BLaER1 treated with 17β-estradiol and CSF1 and Interleukin-3, amounts not matched to agents 10 nM and 100 nM (cell line): ENCODE data around the gene INCA1.
A peak's percentile ranks its signal among the peaks of the same experiment; 100 is the strongest.

ENCODE experiments used
- H3K27ac ChIP-seq, 11 experiments: shearing (Covaris generic); formaldehyde crosslinking; 2 replicates each; pipeline ENCODE4 v1.8.1; 2022
- H3K27me3 ChIP-seq, 11 experiments: shearing (Covaris generic); formaldehyde crosslinking; 2 replicates each; pipeline ENCODE4 v1.8.1; 2022
- H3K36me3 ChIP-seq, 11 experiments: shearing (Covaris generic); formaldehyde crosslinking; 2 replicates each; pipeline ENCODE4 v1.8.1; 2022
- H3K4me1 ChIP-seq, 10 experiments: shearing (Covaris generic); formaldehyde crosslinking; 2 replicates each; pipeline ENCODE4 v1.8.1; 2022
- H3K4me2 ChIP-seq, 11 experiments: shearing (Covaris generic); formaldehyde crosslinking; 2 replicates each; pipeline ENCODE4 v1.8.1; 2022
- H3K4me3 ChIP-seq, 10 experiments: shearing (Covaris generic); formaldehyde crosslinking; 2 replicates each; pipeline ENCODE4 v1.8.1; 2022
- H3K9ac ChIP-seq, 11 experiments: shearing (Covaris generic); formaldehyde crosslinking; 2 replicates each; pipeline ENCODE4 v1.8.1; 2022
- H3K9me3 ChIP-seq, 11 experiments: shearing (Covaris generic); formaldehyde crosslinking; replicated peaks in 1 of 11; 2 replicates each; pipeline ENCODE4 v1.8.1; 2022
- H4K20me1 ChIP-seq, 11 experiments: shearing (Covaris generic); formaldehyde crosslinking; 2 replicates each; pipeline ENCODE4 v1.8.1; 2022
- Cebpa-rat ChIP-seq, 11 experiments: shearing (Covaris generic); IDR thresholded peaks; 2 replicates each; pipeline ENCODE4 v1.8.1; 2022

Gene INCA1

GRCh38 chr17:4999430-5000093, 2.2 kb upstream of the INCA1 start:
- H3K27ac ChIP-seq, result peak overlapping the region in 2 of 11 experiments; percentile 86 to 89; a peak in 3 of 22 replicates
- H3K9ac ChIP-seq, result peak overlapping the region; percentile 79 to 92 (median 89); a peak in 21 of 22 replicates
- H3K36me3 ChIP-seq, result peaks cover 31 to 50% (median 40%) of the 10 kb centered on the region in 11 experiments
- peak overlapping the region; percentile 97 to 100 (median 99) for H3K4me2 ChIP-seq
- H3K9me3 ChIP-seq, result no peaks in the 10 kb centered on the region
- no peak for TF ChIP-seq Cebpa-rat (IDR thresholded peaks at IDR 0.05)
- H3K4me1 ChIP-seq, result peaks cover 26 to 35% (median 31%) of the 10 kb centered on the region in 10 experiments
- H3K27me3 ChIP-seq, result peaks cover 0 to 3% (median 0%) of the 10 kb centered on the region in 11 experiments; a peak in 2 of 22 replicates
- H3K4me3 ChIP-seq, result peak overlapping the region; percentile 83 to 99 (median 90); a peak in 18 of 20 replicates
- peaks cover 9 to 59% (median 23%) of the 10 kb centered on the region in 11 experiments; a peak in 15 of 22 replicates for H4K20me1 ChIP-seq

- no peaks in the 10 kb centered on the region for H3K9me3 ChIP-seq
- H3K36me3 ChIP-seq, result peaks cover 24 to 43% (median 33%) of the 10 kb centered on the region in 11 experiments
- no peak for TF ChIP-seq Cebpa-rat (IDR thresholded peaks at IDR 0.05)
- H3K27me3 ChIP-seq, result peaks cover 0 to 3% (median 0%) of the 10 kb centered on the region in 11 experiments; a peak in 2 of 22 replicates
- H3K4me3 ChIP-seq, result peak overlapping the region; percentile 83 to 99 (median 90)
- peak overlapping the region; percentile 79 to 92 (median 89) for H3K9ac ChIP-seq
- H3K4me1 ChIP-seq, result peaks cover 30 to 39% (median 33%) of the 10 kb centered on the region in 10 experiments
- peak overlapping the region; percentile 97 to 100 (median 99) for H3K4me2 ChIP-seq
- H3K27ac ChIP-seq, result peak overlapping the region; percentile 81 to 94 (median 86); a peak in 21 of 22 replicates
- H4K20me1 ChIP-seq, result peaks cover 9 to 52% (median 23%) of the 10 kb centered on the region in 11 experiments; a peak in 15 of 22 replicates
These were observed 1.6 kb upstream of the INCA1 start for GRCh38 chr17:4998732-4999429.

GRCh38 chr17:4998027-4998731, 857 bp upstream of the INCA1 start:
- Histone ChIP-seq H3K4me2 (peak overlapping the region; percentile 97 to 100 (median 99)), H3K4me3 (peak overlapping the region; percentile 83 to 99 (median 90)), H4K20me1 (peaks cover 9 to 45% (median 23%) of the 10 kb centered on the region in 11 experiments; a peak in 15 of 22 replicates), H3K9me3 (no peaks in the 10 kb centered on the region), H3K27ac (peak overlapping the region; percentile 81 to 94 (median 86)), H3K27me3 (peaks cover 0 to 3% (median 0%) of the 10 kb centered on the region in 11 experiments; a peak in 2 of 22 replicates), H3K9ac (peak overlapping the region; percentile 79 to 92 (median 89)), H3K36me3 (peaks cover 17 to 36% (median 26%) of the 10 kb centered on the region in 11 experiments), H3K4me1 (peaks cover 30 to 40% (median 33%) of the 10 kb centered on the region in 10 experiments)
- TF ChIP-seq Cebpa-rat (IDR thresholded peaks at IDR 0.05), result no peak

GRCh38 chr17:4994081-4994595, 3.2 kb downstream of the INCA1 start:
- peaks cover 23 to 35% (median 28%) of the 10 kb centered on the region in 10 experiments for H3K4me1 ChIP-seq
- H3K36me3 ChIP-seq, result peaks cover 0 to 5% (median 0%) of the 10 kb centered on the region in 11 experiments; a peak in 2 of 22 replicates
- no peak overlapping the region for H3K9ac ChIP-seq
- no peaks in the 10 kb centered on the region for H3K9me3 ChIP-seq
- H3K4me3 ChIP-seq, result no peak overlapping the region
- peaks cover 0 to 9% (median 7%) of the 10 kb centered on the region in 11 experiments; a peak in 7 of 22 replicates for H4K20me1 ChIP-seq
- no peak overlapping the region for H3K4me2 ChIP-seq
- H3K27me3 ChIP-seq, result peaks cover 0 to 3% (median 0%) of the 10 kb centered on the region in 11 experiments; a peak in 2 of 22 replicates
- H3K27ac ChIP-seq, result no peak overlapping the region
- TF ChIP-seq Cebpa-rat (IDR thresholded peaks at IDR 0.05), result no peak

GRCh38 chr17:4987767-4988567, 9.4 kb downstream of the INCA1 start:
- Histone ChIP-seq H3K4me3 (peak overlapping the region; percentile 71 to 92 (median 84)), H3K27me3 (no peaks in the 10 kb centered on the region), H3K4me2 (peak overlapping the region; percentile 91 to 99 (median 95)), H3K9me3 (no peaks in the 10 kb centered on the region), H4K20me1 (peaks cover 0 to 6% (median 0%) of the 10 kb centered on the region in 11 experiments; a peak in 3 of 22 replicates), H3K9ac (peak overlapping the region; percentile 81 to 92 (median 87)), H3K36me3 (peaks cover 0 to 26% (median 1%) of the 10 kb centered on the region in 11 experiments; a peak in 10 of 22 replicates), H3K27ac (peak overlapping the region; percentile 83 to 91 (median 87)), H3K4me1 (peaks cover 35 to 59% (median 47%) of the 10 kb centered on the region in 10 experiments)
- no peak for TF ChIP-seq Cebpa-rat (IDR thresholded peaks at IDR 0.05)

DNA sequence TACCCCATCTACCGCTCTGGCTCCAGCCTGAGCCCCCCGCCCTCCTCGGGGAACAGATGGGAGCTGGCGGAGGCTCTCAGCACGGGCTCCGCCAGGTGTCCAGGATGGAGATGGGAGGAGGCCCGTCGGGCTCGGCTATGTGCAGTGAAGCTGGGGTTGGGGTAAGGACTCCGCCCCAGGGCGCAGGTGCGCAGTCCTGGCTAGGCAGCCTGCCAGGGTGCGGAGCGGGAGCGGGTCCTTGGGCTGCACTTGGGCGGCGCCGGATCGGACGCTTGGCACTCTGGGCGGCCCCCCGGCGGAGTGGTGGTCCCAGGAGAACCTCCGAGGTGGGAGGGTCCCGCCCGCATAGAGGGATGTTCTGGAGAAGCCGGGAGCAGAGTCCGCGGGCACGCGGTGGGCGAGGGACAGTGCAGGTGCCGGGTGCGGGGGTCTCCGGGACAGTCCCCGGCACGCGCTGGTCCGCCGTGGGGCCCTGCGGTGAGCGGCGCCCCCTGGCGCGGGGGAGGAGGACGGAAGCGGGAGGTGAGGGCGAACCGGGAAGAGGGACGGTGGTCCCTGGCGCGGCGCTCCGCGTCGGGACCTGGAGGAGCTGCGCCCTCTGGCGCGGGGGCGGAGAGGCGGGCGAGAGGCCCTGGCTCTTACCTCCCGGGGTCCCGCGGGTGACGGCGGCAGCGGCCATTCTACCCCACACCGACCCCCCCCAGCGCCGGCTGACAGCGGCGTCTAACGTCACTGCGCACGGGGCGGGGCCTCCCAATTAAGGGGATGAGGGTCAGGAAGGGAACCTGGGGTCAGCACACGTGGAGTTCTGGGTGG, 10.2 kb downstream of the INCA1 start, which contains the start of gene CAMTA2:
Gene CAMTA2 (minus strand): TSS at position 725 of the 816 bp plus-strand sequence. CDS start 1,453 bp downstream, outside the sequence.
- Histone ChIP-seq H3K4me1 (peaks cover 35 to 68% (median 51%) of the 10 kb centered on the region in 10 experiments), H3K4me3 (peak within 1 kb of the TSS; percentile 71 to 92 (median 84)), H3K9ac (peak within 1 kb of the TSS; percentile 81 to 92 (median 87)), H3K27ac (peak within 1 kb of the TSS; percentile 83 to 91 (median 87)), H3K9me3 (no peaks in the 10 kb centered on the region), H3K36me3 (peaks cover 5 to 34% (median 9%) of the 10 kb centered on the region in 11 experiments; a peak in 17 of 22 replicates), H4K20me1 (peaks cover 0 to 6% (median 0%) of the 10 kb centered on the region in 11 experiments; a peak in 3 of 22 replicates), H3K4me2 (peak within 1 kb of the TSS; percentile 91 to 99 (median 95)), H3K27me3 (no peaks in the 10 kb centered on the region)
- no peak for TF ChIP-seq Cebpa-rat (IDR thresholded peaks at IDR 0.05)

DNA sequence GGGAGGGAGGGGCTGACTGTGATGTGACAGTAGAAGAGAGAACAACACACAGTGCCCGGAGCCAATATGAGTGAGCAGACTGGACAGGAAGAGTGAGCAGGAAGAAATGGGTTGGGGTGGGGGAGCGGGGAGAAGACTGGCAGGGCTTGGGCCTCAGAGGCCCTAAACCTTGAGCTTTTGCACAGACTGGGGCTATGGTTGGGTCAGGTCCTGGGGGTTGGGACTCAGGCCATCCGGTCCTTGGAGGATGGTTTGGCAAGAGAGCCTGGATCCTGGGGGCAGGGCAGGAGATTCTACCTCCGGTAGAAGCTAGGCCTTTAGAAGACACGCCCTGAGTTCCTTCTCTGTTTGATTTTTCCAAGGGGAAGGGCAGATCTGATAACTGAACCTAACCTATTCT, 10.9 kb downstream of the INCA1 start:
- H3K36me3 ChIP-seq, result peaks cover 7 to 36% (median 14%) of the 10 kb centered on the region in 11 experiments; a peak in 17 of 22 replicates
- peak overlapping the region; percentile 91 to 99 (median 95) for H3K4me2 ChIP-seq
- peak overlapping the region; percentile 71 to 92 (median 84) for H3K4me3 ChIP-seq
- H3K9me3 ChIP-seq, result no peaks in the 10 kb centered on the region
- H3K27me3 ChIP-seq, result no peaks in the 10 kb centered on the region
- peak overlapping the region; percentile 81 to 92 (median 87) for H3K9ac ChIP-seq
- no peak for TF ChIP-seq Cebpa-rat (IDR thresholded peaks at IDR 0.05)
- peaks cover 0 to 6% (median 2%) of the 10 kb centered on the region in 11 experiments; a peak in 5 of 22 replicates for H4K20me1 ChIP-seq
- peak overlapping the region; percentile 83 to 91 (median 87) for H3K27ac ChIP-seq
- H3K4me1 ChIP-seq, result peaks cover 37 to 75% (median 58%) of the 10 kb centered on the region in 10 experiments
